ENCODE measurements around the gene KSR1.
"Not testable (repeated sequence)": the region's sequence is repeated elsewhere in the genome, so short reads cannot be mapped to it uniquely, and the experiment has no call there.

The KSR1 gene

GRCh38 chr17:27427166-27427862 is 28.9 kb upstream of the KSR1 start:
- not testable (repeated sequence) for DNase-seq

GRCh38 chr17:27428781-27429505 is 27.3 kb upstream of the KSR1 start:
- DNase-seq, result no peak

- DNase-seq, result no peak
Observed at GRCh38 chr17:27429666-27430382, 26.4 kb upstream of the KSR1 start.

- DNase-seq, result no peak
Observed at GRCh38 chr17:27430383-27430840, 25.8 kb upstream of the KSR1 start.

GRCh38 chr17:27430882-27431491 is 25.3 kb upstream of the KSR1 start:
- DNase-seq, result no peak

- no peak for DNase-seq
Observed at GRCh38 chr17:27433521-27433920, 22.7 kb upstream of the KSR1 start.

- not testable (repeated sequence) for DNase-seq
Observed at GRCh38 chr17:27435431-27436070, 20.7 kb upstream of the KSR1 start.

- DNase-seq, result no peak
Observed at GRCh38 chr17:27438348-27438998, 17.8 kb upstream of the KSR1 start.

- DNase-seq, result no peak
Observed at GRCh38 chr17:27439342-27439741, 16.9 kb upstream of the KSR1 start.

- DNase-seq, result no peak
Observed at GRCh38 chr17:27442702-27443101, 13.5 kb upstream of the KSR1 start.

GRCh38 chr17:27443491-27443890 is 12.8 kb upstream of the KSR1 start:
- no peak for DNase-seq

- DNase-seq, result no peak
Observed at GRCh38 chr17:27445971-27446370, 10.3 kb upstream of the KSR1 start.

GRCh38 chr17:27446569-27447301 is 9.5 kb upstream of the KSR1 start:
- DNase-seq, result no peak

- DNase-seq, result not testable (repeated sequence)
Observed at GRCh38 chr17:27448534-27448933, 7.7 kb upstream of the KSR1 start.

GRCh38 chr17:27449541-27449940 is 6.7 kb upstream of the KSR1 start:
- DNase-seq, result no peak

GRCh38 chr17:27449988-27450387 is 6.3 kb upstream of the KSR1 start:
- DNase-seq, result no peak

- DNase-seq, result no peak
Observed at GRCh38 chr17:27450416-27450815, 5.8 kb upstream of the KSR1 start.

- no peak for DNase-seq
Observed at GRCh38 chr17:27451906-27452305, 4.3 kb upstream of the KSR1 start.

- no peak for DNase-seq
Observed at GRCh38 chr17:27452828-27453227, 3.4 kb upstream of the KSR1 start.

GRCh38 chr17:27453471-27453870 is 2.8 kb upstream of the KSR1 start:
- no peak for DNase-seq

- no peak for DNase-seq
Observed at GRCh38 chr17:27454089-27454488, 2.2 kb upstream of the KSR1 start.
